Islet precursor cell (in vitro differentiated cells): ENCODE data around the gene SCAMP5.

Experiments
- DNase-seq: peaks from one replicate; pipeline ENCODE4 v3.0.0-alpha.2; 2018

The SCAMP5 gene

DNA sequence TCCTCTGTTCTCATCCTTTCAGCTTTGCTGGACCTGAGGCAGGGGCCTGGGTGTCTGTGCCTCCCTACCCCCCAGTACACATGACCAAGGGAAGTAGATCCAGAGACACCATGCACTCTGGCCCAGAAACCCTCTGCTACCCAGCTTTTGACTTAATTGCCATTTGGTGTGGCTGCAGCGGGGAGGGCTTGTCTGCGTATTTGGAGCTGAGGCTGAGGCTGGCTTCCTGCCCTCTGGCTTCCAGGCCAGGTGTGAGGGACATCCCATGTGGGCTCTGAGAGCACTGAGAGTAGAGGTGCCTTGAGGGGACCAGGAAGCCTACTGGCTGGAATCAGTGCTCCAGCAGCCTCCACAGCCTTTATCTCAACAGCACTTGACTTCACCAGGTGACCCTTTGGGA is 54.9 kb downstream of the SCAMP5 start:
- DNase-seq, result no peak

DNA sequence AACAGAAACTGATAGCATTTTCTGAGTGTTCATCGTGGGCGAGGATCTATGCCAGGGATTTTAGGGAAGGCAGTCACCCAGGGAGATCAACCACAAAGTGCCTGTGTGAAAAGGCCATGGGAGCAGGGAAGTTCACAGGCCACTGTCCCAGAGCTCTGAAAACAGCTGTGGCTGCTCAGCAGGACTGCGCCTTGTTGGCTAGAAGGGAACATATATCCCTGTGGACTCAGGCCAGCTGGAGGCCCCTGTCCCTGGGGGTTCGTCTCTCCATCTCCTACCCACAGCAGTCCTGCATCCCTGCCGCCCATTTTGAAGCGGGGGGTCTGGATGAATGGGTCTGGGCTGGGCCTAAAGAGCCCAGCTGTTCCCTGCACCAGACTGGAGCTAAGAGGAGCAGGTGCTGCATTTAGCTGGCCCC is 55.8 kb downstream of the SCAMP5 start:
- no peak for DNase-seq

DNA sequence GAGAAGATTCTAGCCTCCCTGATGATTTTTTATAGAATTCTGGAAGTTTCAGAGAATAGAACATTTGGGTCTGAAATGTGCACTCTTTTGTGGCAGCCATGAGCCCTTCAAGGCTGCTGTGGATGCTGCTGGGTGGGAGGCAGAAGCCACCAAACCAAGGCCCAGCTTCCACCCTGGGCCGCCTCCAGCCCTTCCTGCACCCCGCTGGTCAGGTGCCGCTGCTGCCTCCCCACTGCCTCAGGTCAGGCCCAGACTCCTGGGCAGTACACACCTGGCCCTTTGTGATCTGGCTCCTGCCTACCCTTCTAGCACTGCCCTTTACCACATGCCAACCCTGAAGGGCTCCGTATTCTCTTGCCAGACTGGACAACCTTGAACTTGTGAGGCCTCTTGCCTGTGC is 56.3 kb downstream of the SCAMP5 start:
- no peak for DNase-seq

DNA sequence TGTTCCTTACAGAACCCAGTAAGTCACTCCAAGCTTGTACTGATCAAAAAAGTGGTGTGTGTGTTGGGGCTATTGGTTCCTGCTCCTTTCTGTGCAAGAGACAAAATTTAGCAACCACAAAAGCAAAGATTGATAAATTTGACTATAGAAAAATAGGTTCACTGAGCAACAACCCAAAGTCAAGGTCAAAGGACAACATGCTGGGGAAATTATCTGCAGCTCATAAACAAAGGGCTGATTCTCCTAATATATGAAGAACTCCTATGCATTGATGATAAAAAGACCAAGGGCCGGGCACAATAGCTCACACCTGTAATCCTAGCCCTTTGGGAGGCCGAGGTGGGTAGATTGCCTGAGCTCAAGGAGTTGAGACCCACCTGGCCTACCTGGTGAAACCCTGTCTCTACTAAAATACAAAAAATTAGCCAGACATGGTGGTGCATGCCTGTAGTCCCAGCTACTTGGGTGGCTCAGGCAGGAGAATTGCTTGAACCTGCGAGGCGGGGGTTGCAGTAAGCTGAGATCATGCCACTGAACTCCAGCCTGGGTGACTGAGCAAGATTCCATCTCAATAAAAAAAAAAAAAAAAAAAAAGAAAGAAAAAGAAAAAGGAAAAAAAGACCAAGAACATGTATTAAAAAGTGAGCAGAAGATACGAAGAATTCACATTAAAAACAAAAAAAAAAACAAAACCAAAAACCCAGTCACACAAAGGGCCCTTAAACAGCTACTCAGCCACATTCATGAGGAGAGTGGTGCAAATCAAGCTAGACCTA is 57.8 kb downstream of the SCAMP5 start:
- DNase-seq, result no peak

DNA sequence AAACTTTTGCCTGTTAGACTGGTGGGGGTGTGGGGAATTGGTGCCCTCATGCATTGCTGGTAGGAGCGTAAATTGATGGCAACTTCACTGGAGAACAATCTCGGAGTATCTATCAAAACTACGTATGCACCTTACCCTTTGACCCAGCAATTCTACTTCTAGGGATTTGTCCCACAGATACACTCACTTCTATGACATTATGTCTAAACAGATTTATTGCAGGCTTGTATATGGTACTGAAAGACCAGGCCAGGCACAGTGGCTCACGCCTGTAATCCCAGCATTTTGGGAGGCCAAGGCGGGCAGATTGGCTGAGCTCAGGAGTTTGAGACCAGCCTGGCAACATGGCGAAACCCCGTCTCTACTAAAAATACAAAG is 58.4 kb downstream of the SCAMP5 start:
- DNase-seq, result no peak

DNA sequence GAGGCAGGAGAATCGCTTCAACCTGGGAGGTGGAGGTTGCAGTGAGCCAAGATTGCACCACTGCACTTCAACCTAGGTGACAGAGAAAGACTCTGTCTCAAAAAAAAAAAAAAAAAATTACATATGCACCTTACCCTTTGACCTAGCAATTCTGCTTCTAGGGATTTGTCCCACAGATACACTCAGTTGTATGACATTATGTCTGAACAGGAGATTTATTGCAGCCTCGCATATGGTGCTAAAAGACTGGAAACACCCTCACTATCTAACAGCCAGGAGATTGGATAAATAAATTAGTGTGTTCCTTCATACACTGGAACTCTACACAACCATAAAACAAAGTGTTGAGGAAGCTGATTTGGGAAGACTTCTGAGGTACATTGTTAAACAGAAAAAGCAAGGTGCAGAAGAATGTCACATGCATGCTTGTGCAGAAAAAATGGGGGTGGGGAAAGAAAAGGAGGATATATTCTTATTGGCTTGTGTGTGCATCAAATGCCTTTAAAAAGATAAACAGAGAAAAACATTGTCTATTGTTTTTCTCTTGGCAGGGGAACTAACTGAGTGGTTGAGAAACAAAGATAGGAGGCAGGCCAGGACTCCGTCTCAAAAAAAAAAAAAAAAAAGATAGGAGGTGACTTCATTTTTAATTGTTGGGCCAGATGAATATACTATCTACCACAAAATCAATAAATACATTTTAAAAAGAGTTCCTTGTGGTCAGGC is 59.0 kb downstream of the SCAMP5 start:
- no peak for DNase-seq

DNA sequence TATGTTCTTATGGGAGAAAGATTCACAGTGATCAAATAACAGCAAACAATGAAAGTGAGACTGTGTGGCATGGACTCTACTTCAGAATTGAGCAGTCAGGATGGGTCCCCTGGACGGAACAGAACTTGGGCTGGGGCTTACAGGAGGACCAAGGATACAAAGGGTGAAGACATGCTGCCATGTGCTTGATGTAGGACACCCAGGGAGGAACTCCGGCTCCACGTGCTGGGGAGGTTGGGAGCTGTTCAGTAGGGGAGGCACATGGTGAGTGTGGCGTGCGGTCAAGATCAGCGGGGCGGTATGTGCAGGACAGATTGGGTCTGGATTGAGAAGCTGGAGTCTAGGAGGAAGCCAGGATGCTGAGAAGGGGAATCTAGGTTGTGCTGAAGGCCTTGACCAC is 60.7 kb downstream of the SCAMP5 start:
- no peak for DNase-seq

DNA sequence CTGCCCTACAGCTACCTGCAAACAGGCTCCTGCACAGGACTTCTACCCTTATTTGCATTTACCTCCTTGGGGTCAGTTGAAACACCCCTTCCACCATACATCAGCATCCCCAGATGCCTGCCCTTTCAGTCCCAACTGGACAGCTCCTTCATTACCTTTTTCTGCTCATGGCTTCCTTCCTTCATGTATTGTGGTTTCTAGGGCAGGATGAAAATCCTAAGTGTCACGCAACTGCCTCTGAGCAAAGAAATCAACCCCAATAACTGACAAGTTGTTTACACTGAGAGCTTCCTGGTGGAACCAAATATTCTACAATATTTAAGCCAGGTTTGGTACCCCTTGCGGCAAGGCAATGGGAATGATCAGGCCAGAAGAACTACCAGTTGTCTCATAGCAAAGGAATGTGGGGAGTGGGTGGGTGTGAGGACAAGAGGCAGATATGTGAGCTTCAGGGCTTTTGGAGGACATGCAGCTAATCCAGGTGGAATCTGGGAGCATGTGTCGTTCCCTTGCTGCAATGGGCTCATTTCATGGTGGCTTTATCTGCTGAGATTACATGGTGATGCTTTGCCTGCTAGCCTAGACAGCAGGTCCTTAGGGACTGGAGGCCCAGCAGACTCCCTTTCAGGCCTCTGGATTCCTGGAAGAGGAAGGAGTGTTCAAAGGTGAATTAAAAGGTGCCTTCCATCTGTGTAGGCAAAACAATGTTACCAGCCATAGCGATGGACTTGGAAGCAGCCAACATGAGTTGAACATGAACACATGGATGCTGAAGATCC is 63.0 kb downstream of the SCAMP5 start:
- peak; percentile 90 for DNase-seq

DNA sequence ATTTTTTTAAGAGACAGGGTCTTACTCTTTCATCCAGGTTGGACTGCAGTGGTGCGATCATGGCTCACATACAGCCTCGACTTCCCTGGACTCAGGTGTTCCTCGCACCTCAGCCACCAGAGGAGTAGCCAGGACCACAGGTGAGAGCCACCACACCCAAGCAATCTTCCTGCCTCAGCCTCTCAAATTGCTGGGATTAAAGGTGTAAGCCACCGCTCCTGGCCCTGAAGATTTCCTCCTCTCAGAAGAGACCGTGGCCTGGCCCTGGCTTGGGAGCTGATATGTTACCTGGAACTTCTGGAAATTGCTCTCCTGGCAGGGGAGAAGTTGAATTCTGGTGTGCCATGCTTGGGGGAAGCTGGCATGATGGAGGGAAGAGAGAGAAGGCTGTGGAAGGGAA is 64.2 kb downstream of the SCAMP5 start:
- no peak for DNase-seq

DNA sequence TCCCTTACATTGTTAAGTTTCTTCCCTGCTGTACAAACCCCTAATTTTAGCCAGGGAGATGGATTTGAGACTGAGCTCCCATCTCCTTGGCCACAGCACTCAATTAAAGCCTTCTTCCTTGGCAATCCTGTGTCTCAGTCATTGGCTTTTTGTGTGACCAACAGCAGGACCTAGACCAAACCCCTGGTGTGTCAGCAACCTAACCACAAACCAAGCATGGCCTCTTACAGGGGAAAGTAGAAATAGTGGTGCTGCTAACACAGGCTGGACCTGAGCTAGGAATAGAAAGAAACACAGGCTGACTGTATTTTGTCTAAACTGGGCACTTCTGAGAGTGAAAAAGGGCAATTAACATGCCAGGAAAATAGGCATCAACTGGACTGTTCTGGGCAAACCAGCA is 65.9 kb downstream of the SCAMP5 start:
- no peak for DNase-seq

DNA sequence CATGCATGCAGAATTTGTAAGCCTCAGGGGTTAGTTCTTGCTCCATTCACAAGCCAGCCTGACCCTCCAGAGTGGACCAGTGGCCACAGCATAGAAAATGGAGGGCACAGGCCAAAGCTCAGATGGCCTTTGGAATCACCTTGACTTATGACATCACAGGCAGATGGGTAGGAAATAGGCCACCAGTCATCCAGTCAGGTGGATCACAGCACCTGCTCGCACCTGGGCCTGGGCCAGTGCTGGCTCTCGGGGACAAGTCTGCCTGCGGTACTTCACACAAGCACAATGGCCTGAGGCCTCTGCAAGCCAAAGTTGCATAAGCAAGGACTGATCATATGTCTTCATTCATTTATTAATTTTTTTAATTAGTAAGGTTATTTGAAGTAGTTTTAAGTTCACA is 67.3 kb downstream of the SCAMP5 start:
- no peak for DNase-seq

DNA sequence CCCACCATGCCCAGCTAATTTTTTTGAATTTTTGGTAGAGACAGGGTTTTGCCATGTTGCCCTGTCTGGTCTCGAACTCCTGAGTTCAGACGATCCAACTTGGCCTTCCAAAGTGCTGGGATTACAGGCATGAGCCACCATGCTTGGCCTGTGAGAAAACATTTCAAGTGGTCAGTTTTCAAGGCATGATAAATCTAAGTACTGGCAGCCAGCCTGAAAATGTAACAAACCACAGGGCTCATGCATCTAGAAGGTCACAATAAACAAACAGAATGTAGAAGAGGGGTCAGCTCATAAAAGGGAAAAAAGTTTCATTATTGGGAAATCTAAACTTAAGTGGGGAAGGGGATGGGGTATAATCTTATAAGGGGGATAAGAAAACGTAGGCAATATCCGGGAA is 68.0 kb downstream of the SCAMP5 start:
- no peak for DNase-seq

DNA sequence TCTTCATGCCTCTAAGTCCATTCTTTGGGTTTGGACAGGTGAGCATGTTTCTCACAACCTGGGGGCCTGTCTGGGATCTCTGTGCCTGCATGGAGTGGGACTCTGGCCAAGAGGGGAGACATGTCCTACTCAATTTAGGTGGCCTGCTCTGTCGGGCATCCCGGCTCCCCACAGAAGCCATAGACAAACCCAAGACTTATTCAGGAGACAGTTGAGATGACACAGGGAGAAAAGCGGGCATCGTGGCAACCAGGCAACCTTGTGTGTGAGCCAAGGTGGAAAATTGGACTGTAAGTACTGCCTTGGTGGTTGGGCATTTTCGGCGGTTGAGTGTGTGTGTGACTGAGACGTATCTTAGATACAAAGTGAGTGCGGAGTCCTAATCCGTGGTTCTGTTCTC is 68.5 kb downstream of the SCAMP5 start:
- no peak for DNase-seq

DNA sequence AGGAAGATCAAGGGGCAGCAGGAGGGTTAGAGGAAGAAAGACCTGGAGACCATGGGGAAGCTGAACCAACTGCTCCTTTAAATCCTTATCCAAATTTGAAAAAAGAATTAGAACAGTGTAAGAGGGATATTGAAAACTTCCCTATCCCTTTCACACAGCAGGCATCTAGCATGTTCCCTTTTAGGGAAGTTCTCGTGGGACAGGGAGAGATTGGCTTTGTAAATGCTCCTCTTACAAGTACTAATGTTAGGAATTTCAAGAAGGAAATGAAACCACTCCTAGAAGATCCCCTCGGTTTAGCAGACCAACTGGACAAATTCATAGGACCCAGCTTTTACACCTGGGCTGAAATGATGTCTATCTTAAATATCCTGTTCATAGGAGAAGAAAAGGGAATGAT is 69.5 kb downstream of the SCAMP5 start:
- no peak for DNase-seq

DNA sequence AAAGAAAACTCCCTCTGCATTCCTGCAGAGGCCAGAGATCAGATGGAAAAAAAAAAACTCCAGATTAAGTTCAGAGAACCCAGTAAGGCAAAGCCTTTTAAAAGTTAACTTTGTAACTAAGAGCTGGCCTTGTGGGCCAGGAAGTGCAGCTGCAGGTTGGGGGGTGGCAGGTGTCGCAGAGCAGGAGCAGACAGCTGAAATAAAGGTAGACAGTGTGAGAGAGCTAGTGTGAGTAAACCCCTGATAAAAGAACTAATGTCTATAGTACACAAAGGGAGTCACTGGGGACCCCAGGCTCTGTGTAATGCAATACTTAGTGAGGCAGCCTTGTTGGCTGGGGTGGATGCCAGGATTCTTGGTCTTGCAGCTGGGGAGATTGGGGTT is 70.1 kb downstream of the SCAMP5 start:
- DNase-seq, result no peak

DNA sequence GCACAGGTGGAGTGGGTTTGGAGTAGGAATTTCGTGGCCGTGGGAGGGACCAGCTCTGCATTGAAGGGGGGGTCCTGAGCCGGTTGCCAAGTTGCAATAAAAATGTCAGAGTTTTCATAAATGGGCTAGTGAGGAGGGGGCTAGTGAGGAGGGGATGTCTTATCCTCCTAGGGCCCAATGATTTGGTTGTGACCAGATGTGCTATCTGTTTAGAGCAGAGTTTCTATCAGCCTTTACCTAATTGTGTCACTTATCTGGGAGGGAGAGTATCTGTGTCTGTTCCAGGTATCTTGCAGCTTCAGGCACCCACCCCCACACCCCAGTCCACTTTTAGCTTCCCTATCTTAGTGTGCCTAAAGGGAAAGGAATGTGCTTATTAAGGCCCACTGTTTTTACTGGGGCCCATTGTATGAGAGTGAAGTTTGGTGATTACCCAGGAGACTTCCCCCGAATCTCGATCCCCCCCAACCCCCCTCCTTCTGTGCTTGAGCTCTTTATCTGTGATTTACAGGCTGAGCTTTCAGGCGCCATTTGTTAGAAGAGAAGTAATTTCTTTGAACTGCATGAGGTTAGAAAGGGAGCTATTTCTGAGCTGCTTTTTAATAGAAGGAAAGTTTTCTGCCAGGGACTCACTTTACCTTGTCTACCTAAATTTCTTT is 70.6 kb downstream of the SCAMP5 start:
- DNase-seq, result no peak

DNA sequence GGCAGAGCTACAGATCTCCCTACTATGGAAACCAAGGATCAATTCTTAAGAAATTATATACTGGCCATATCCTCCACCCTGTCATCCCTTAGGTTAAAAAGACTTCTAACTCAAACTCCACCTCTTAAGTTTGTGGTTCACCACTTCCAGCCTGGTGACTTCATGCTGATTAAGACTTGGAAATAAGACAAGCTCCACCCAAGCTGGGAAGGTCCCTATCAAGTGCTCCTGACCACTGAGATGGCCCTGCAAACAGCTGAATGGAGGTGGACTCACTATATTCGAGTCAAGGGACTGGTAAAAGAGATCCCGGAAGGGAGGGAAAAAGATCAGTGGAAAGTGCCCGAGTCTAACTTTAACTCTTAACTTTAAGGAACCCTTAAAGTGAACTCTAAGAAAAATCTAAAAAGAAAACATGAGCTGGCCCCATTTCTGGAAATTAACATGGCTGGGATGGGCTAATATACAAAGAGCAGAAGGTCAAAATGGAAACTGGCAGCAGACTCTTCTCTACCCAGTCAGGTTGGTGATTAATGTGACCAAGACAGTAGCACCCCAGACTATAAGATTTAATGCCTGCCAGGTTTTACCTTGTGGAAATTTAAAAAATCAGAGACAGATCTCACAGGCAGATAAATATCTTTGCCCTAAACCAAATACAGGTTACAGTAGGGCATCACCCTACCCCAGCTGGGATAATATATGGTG is 71.9 kb downstream of the SCAMP5 start:
- no peak for DNase-seq

DNA sequence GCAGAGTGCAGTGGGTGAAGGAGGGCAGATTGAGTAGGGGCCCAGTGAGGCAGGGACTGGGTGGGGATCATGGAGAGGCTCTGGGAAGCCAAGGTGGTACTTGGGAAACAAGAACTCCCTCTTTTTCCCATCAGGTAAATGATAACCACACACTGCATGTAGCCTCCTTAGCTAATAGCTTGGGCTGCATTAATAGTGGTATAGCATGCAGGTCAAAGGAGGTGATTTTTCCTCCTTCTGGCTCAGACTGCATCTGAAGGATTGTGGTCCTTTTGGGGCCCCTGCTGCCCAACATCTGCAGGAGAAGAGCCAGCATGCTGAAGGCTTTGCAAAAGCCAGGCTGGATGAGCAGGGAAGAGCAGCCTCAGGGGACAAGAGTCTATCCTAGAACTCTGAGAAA is 73.4 kb downstream of the SCAMP5 start:
- DNase-seq, result no peak

DNA sequence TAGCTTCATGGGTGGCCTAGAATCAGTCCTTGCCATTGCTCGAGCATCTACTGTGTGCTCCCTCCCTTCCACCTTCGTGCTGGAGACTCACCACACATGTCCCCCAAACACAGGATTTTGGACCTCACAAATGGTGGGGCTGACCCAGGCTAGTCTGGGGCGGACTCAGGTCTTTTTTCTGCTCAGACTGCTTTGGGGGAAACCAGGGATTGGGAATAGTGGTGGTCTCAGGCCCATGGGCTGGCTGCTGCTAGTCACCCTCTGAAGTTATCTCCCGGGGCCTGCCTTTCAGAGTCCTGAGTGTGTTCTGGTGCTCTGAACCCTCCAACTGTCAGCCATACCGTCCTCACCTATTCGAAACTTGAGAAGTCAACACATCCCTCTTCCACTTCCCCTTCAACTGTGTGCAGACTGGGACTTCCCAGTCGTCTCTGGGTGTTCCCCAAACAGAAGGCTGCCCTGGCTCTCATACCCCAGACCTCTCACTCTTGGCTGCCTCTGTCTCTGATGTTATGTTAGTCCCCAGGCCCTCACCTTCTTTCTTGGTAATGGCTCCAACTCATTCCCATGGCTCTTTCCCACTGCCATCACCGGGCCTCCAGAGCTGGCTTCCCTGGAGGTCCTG is 74.0 kb downstream of the SCAMP5 start:
- DNase-seq, result no peak

DNA sequence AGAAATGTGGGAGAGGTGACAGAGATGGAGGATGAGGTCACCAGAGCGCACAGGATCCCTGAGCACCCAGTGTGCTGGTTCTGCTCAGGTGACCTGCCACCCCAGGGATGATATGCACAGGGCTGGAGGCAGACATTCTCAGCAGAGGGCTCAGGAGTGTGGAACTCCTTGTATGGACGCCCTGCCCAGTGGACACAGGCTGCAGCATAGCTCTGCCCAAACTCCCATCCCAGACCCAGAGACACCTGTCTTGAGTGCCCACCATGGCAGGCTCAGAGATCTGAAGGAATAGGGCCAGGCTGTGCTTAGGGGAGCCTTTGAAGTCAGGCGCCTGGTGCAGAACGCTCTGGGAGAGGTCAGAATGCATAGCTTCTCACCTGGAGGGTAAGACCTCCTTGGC is 75.3 kb downstream of the SCAMP5 start:
- no peak for DNase-seq
